Stimulated activated CD8-positive, alpha-beta memory T cell treated with anti-CD3 and anti-CD28 coated beads, Interleukin-2, amount 100 ng/mL, for 48 hours (primary cell): ENCODE results near the gene RLN2.

Experiments used
- DNase-seq, 2 donors: peaks; one replicate each; pipeline ENCODE4 v3.0.0-alpha.2; 2020; ENCODE audit warnings: low read depth in 2 of 2

RLN2 gene

DNA sequence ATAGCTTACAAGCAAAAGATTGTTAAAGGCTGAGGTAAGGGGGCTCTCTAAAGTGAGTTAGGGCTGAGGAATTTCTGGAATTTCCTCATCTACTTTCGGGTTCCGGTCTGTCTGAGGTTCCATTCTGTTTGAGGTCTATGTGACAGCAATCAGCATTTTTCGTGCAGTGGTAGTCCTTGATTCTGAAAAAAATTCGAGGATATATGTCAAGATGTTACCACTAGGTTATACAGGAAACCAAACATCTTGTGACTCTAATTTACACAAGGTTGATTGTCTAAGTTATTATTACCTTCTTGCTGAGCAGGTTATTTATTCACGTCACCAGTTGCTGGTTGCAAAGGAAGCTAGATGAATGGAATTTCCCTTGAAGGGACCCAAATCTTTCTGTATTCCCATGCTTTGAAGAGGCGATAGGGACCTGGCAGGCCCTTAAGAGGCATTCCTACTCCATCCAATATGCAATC, 35.2 kb downstream of the RLN2 start:
- DNase-seq, result no peak

DNA sequence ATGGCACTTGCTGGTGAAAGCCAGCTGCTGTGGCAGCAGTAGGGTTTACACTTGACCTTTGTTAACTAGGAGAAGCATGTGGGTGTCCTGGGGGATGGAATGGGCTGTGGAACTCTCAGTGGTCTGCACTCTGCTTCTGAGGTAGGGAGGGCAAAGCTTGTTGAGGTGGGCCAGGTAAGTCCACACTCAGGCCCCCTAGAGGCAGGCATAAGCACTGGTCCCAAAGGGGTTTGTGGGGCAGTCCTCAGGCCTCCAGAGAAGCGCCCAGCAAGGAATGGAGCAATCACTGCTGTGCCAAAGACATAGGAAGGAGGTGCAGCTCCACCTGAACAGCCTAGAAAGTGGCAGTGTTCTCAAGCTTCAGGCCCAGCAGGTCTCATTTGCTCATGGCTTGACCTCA, 38.6 kb downstream of the RLN2 start:
- no peak for DNase-seq

DNA sequence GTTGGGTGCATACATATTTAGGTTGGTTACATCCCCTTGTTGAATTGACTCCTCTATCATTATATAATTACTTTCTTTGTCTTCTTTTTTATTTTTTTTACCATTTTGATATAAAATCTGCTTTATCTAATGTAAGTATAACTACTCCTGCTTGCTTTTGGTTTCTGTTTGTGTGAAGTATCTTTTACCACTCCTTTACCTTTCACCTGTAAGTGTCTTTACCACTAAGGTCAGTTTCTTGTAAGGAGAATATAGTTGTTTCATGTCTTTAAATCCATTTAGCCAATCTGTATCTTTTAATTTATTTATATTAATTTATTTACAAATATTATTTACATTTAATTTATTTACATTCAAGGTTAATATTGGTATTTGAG, 40.3 kb downstream of the RLN2 start:
- DNase-seq, result no peak

DNA sequence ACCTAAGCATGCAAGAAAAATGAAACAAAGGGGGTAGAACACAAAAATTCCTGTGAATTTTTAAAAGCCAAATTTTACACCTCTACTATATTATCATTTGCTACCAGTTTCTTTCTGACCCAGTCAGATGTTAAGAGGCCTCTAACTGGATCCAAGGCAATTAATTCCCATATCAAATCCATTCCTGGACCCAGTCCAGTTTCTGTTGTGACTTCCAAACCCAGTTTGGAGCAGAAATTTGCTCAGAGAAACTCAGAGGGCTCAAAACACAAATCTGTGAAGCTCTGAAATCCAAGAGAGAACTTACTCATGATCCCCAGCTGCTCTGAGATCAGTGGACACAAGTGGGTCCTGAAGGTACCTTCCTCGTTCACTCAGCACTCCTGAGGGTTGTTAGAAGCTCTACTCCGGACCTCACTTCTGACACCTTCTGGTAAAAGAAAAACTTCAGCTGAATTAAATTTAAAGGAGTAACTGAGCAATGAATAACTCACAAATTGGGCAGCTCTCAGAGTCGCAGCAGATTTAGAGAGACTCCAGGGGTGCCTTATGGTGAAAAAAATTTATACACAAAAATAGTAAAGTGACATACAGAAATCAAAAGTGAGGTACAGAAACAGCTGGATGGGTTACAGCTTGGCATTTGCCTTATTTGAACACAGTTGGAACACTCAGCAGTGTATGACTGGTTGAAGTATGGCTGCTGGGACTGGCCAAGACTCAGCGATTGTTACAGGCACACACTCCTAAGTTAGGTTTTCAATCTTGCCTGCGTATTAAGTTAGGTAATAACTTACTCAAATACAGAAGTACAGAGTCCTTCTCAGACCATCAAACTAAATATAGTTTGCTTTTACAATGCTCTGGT, 40.9 kb downstream of the RLN2 start:
- DNase-seq, result no peak
